H1 (cell line): ENCODE results near the gene ITSN1. TPM values are rescaled to one million over a fixed set of nuclear protein-coding genes. Genes with fewer than 3 reads are reported as not detected.

Source experiments
- CTCF ChIA-PET: fragments of 300-600 bp; sonication (Branson Sonifier 250); formaldehyde crosslinking; loops from one replicate; lab custom pipeline; 2021; ENCODE audit not compliant: partially characterized antibody; lab: Charles Lee
- POLR2A ChIA-PET: fragments of 300-600 bp; sonication (Branson Sonifier 250); formaldehyde crosslinking; loops from one replicate; lab custom pipeline; 2021; ENCODE audit warnings: inconsistent platforms; ENCODE audit not compliant: partially characterized antibody; lab: Charles Lee
- DNase-seq, 2 experiments: peaks; one replicate each; pipeline versions ENCODE4 v3.0.0 to v3.0.0-alpha.2; 2010 to 2022; ENCODE audit warnings: low spot score in 2 of 2, low read depth in 1 of 2, mixed read lengths in 1 of 2
- FAIRE-seq: peaks from 2 replicates; lab custom pipeline; 2011; peaks lifted over from hg19 to GRCh38; lab: Jason Lieb, UNC
- H2AFZ ChIP-seq: 2 replicates; pipeline ENCODE4 v1.8.1; 2012; ENCODE audit warnings: low read length, inconsistent platforms
- H2AK5ac ChIP-seq: 2 replicates; pipeline ENCODE4 v1.6.1; 2013; ENCODE audit warnings: low read depth, low read length
- H2BK120ac ChIP-seq: replicated peaks from 2 replicates; pipeline ENCODE3; 2013; ENCODE audit warnings: low read depth, low read length, inconsistent platforms
- H2BK12ac ChIP-seq: 2 replicates; pipeline ENCODE4 v1.6.1; 2013; ENCODE audit warnings: low read depth, low read length
- H2BK15ac ChIP-seq: 2 replicates; pipeline ENCODE4 v1.6.1; 2013; ENCODE audit warnings: low read length
- H2BK20ac ChIP-seq: 2 replicates; pipeline ENCODE4 v1.6.1; 2013; ENCODE audit warnings: low read length
- H2BK5ac ChIP-seq: 2 replicates; pipeline ENCODE4 v1.6.1; 2013; ENCODE audit warnings: low read depth, low read length
- H3K14ac ChIP-seq: 2 replicates; pipeline ENCODE4 v1.6.1; 2013; ENCODE audit warnings: inconsistent platforms; ENCODE audit not compliant: insufficient read length
- H3K18ac ChIP-seq: 2 replicates; pipeline ENCODE4 v1.6.1; 2013; ENCODE audit warnings: low read length; ENCODE audit errors: extremely low read depth
- H3K23ac ChIP-seq: 2 replicates; pipeline ENCODE4 v1.6.1; 2013; ENCODE audit warnings: inconsistent platforms; ENCODE audit not compliant: insufficient read length
- H3K23me2 ChIP-seq: 2 replicates; pipeline ENCODE4 v1.6.1; 2013; ENCODE audit warnings: low read depth, low read length
- H3K27ac ChIP-seq: 2 replicates; pipeline ENCODE4 v1.6.1; 2011; ENCODE audit warnings: low read depth, low read length, inconsistent platforms
- H3K27me3 ChIP-seq, 4 experiments: replicated peaks in 1 of 4; 1 replicate in 1 of 4; 2 replicates in 3 of 4; pipeline versions ENCODE4 v1.6.1 to v1.8.1; 2011 to 2013; ENCODE audit warnings: low read length in 3 of 4, mild to moderate bottlenecking in 3 of 4, inconsistent platforms in 2 of 4, mixed read lengths in 2 of 4, moderate library complexity in 1 of 4; ENCODE audit not compliant: control insufficient read depth in 3 of 4, insufficient read depth in 3 of 4; ENCODE audit errors: extremely low read depth in 1 of 4
- H3K36me3 ChIP-seq, 4 experiments: 2 replicates each; pipeline versions ENCODE4 v1.6.1 to v1.8.1; 2011 to 2013; ENCODE audit warnings: mild to moderate bottlenecking in 4 of 4, low read length in 3 of 4, moderate library complexity in 2 of 4, control low read depth in 1 of 4, inconsistent platforms in 1 of 4; ENCODE audit not compliant: insufficient read depth in 4 of 4, control insufficient read depth in 2 of 4
- H3K4ac ChIP-seq: replicated peaks from 2 replicates; pipeline ENCODE3; 2013; ENCODE audit warnings: low read length, low read depth, mixed read lengths, inconsistent platforms; ENCODE audit not compliant: insufficient read length
- H3K4me1 ChIP-seq, 4 experiments: replicated peaks in 1 of 4; 1 replicate in 1 of 4; 2 replicates in 3 of 4; pipeline versions ENCODE4 v1.6.1 to v1.8.1; 2011 to 2013; ENCODE audit warnings: low read length in 3 of 4, inconsistent platforms in 2 of 4, mixed read lengths in 1 of 4; ENCODE audit not compliant: insufficient read depth in 4 of 4, control insufficient read depth in 3 of 4
- H3K4me2 ChIP-seq, 2 experiments: 2 replicates each; pipeline versions ENCODE4 v1.6.1 to v1.8.1; 2011 to 2013; ENCODE audit warnings: low read depth in 2 of 2, low read length in 2 of 2, control low read depth in 1 of 2, inconsistent platforms in 1 of 2, mild to moderate bottlenecking in 1 of 2; ENCODE audit not compliant: insufficient read depth in 1 of 2
- H3K4me3 ChIP-seq, 4 experiments: fragments of 200-600, 300-600 bp in 1 of 4; sonication (generic), shearing (Covaris generic), sonication (Bioruptor Twin) in 1 of 4; 2 replicates each; pipeline versions ENCODE4 v1.5.1 to v1.8.1; 2011 to 2016; ENCODE audit warnings: low read length in 4 of 4, low read depth in 3 of 4, control low read depth in 2 of 4, inconsistent platforms in 2 of 4, mild to moderate bottlenecking in 2 of 4, mixed read lengths in 1 of 4, moderate library complexity in 1 of 4; ENCODE audit not compliant: insufficient read depth in 2 of 4; ENCODE audit errors: extremely low read depth in 1 of 4
- H3K56ac ChIP-seq: replicated peaks from 2 replicates; pipeline ENCODE3; 2013; ENCODE audit warnings: low read depth, mild to moderate bottlenecking, mixed read lengths, low read length, inconsistent platforms; ENCODE audit not compliant: insufficient read length
- H3K79me1 ChIP-seq: 2 replicates; pipeline ENCODE4 v1.6.1; 2013; ENCODE audit warnings: low read depth, low read length, control low read depth
- H3K79me2 ChIP-seq, 2 experiments: 2 replicates each; pipeline versions ENCODE4 v1.6.1 to v1.8.1; 2012 to 2013; ENCODE audit warnings: low read length in 2 of 2, mild to moderate bottlenecking in 2 of 2, inconsistent platforms in 1 of 2; ENCODE audit not compliant: insufficient read depth in 2 of 2, control insufficient read depth in 1 of 2
- H3K9ac ChIP-seq, 4 experiments: replicated peaks in 1 of 4; 1 replicate in 1 of 4; 2 replicates in 3 of 4; pipeline versions ENCODE4 v1.6.1 to v1.8.1; 2011 to 2013; ENCODE audit warnings: low read depth in 3 of 4, low read length in 3 of 4, control low read depth in 2 of 4, mild to moderate bottlenecking in 2 of 4, moderate library complexity in 2 of 4, inconsistent platforms in 1 of 4; ENCODE audit errors: extremely low read depth in 1 of 4
- H3K9me3 ChIP-seq, 2 experiments: 2 replicates each; pipeline versions ENCODE4 v1.6.1 to v1.8.1; 2012 to 2013; ENCODE audit warnings: mild to moderate bottlenecking in 2 of 2, moderate library complexity in 2 of 2, control low read depth in 1 of 2, inconsistent platforms in 1 of 2, low read depth in 1 of 2, low read length in 1 of 2, mixed read lengths in 1 of 2; ENCODE audit not compliant: insufficient read depth in 2 of 2
- H4K20me1 ChIP-seq, 2 experiments: replicated peaks in 1 of 2; 2 replicates each; pipeline versions ENCODE3 to v1.8.1; 2011 to 2013; ENCODE audit warnings: inconsistent platforms in 2 of 2, low read length in 2 of 2, mild to moderate bottlenecking in 1 of 2; ENCODE audit not compliant: insufficient read depth in 2 of 2, control insufficient read depth in 1 of 2
- H4K5ac ChIP-seq: 2 replicates; pipeline ENCODE4 v1.6.1; 2013; ENCODE audit warnings: low read length, low read depth, mixed read lengths, inconsistent platforms; ENCODE audit not compliant: insufficient read length
- H4K8ac ChIP-seq: 2 replicates; pipeline ENCODE4 v1.8.0; 2013; ENCODE audit warnings: mild to moderate bottlenecking, moderate library complexity, low read length, inconsistent platforms; ENCODE audit not compliant: insufficient read depth; ENCODE audit errors: extremely low read depth
- H4K91ac ChIP-seq: replicated peaks from 2 replicates; pipeline ENCODE3; 2013; ENCODE audit warnings: low read length, mixed read lengths, inconsistent platforms; ENCODE audit not compliant: insufficient read length
- CBX8 ChIP-seq: fragments of 300-800, 300-1000 bp; sonication (generic); IDR thresholded peaks from 2 replicates; pipeline ENCODE4 v1.7.1; 2016; ENCODE audit warnings: low read depth, low read length, borderline replicate concordance
- CTBP2 ChIP-seq: IDR thresholded peaks from 2 replicates; pipeline ENCODE4 v1.7.0; 2011; ENCODE audit warnings: borderline replicate concordance, mild to moderate bottlenecking, moderate library complexity, mixed read lengths, low read length; ENCODE audit not compliant: insufficient read depth, insufficient read length
- GABPA ChIP-seq: IDR thresholded peaks from 2 replicates; pipeline ENCODE4 v1.6.1; 2011; ENCODE audit warnings: mild to moderate bottlenecking, low read length, moderate library complexity, borderline replicate concordance; ENCODE audit not compliant: insufficient read depth
- GTF2F1 ChIP-seq: IDR thresholded peaks from 2 replicates; pipeline ENCODE4 v1.6.1; 2012; ENCODE audit warnings: low read depth, low read length, improper control_type of control experiment, borderline replicate concordance
- KDM1A ChIP-seq: fragments of 200-600, 300-600 bp; sonication (generic); IDR thresholded peaks from 2 replicates; pipeline ENCODE4 v1.7.1; 2016; ENCODE audit warnings: mild to moderate bottlenecking, low read length, borderline replicate concordance
- SIN3A ChIP-seq, 2 experiments: IDR thresholded peaks in 1 of 2; conservative IDR thresholded peaks in 1 of 2; 2 replicates each; pipeline ENCODE4 v1.6.1; 2011 to 2012; ENCODE audit warnings: low read length in 2 of 2, improper control_type of control experiment in 1 of 2, low read depth in 1 of 2, mild to moderate bottlenecking in 1 of 2
- YY1 ChIP-seq: IDR thresholded peaks from 2 replicates; pipeline ENCODE4 v1.6.1; 2011; ENCODE audit warnings: low read depth, mild to moderate bottlenecking, low read length
- ZNF274 ChIP-seq: IDR thresholded peaks from 2 replicates; pipeline ENCODE4 v1.7.0; 2012; ENCODE audit warnings: low read length, borderline replicate concordance; ENCODE audit errors: extremely low read depth
- WGBS, 2 experiments: shearing (Covaris generic) in 1 of 2; methylation state at CpG; one replicate each; pipeline versions ENCODE4 v1.1.6 to v1.1.7; 2013 to 2015; ENCODE audit warnings: low lambda C conversion rate in 2 of 2, mixed read lengths in 2 of 2, inconsistent platforms in 1 of 2, low coverage in 1 of 2, missing lambda C conversion rate in 1 of 2; ENCODE audit not compliant: insufficient replicate concordance in 2 of 2, insufficient coverage in 1 of 2, insufficient read length in 1 of 2; ENCODE audit errors: extremely low coverage in 1 of 2, missing lambda C conversion rate in 1 of 2; 5-methylcytosine and 5-hydroxymethylcytosine counted together
- polyA plus RNA-seq, 7 experiments: library from polyadenylated mRNA; depleted of rRNA in 3 of 7; stranded (reverse) in 5 of 7; unstranded in 2 of 7; fragments of >200 nt in 5 of 7; fragments of 200-250 nt in 2 of 7; gene quantifications; 1 replicate in 5 of 7; 2 replicates in 1 of 7; 4 replicates in 1 of 7; pipeline versions ENCODE4 v1.2.1 to v1.2.3, GENCODE V29; 2011 to 2013; ENCODE audit warnings: missing spikeins in 2 of 7, mixed read lengths in 2 of 7
- total RNA-seq: library from RNA; stranded (reverse); fragmentation: NEBNext Ultra II Directional; extraction: Animal tissue kit (Norgen Biotek cat#: 25700); gene quantifications from 2 replicates; pipeline ENCODE4 v1.2.1, GENCODE V29; 2021

The ITSN1 gene
- total and polyA plus RNA-seq, 2 of the 8 experiments (the other 6 are each of a cell fraction or from before 2014, with no cell fraction given): 60.8 to 78.1 TPM

DNA sequence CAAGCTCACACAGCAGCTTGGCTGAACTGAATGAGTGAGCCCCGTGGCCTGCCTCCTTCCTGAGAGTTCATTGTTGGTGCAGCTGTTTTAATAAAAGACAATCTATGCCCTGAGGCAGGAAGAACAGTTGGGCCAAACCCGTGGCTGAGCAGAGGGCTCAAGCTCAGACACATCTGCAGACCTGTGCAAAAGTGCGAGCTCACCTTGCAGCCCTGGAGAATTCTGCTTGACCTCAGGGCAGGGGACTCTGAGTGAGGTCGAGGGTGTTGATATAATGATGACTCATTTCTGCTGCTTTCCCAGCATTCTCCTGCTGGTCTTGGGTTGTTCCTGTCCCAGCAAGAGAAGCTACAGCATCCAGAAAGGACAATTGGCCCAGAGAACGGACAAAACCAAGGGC lies 212.3 kb downstream of the ITSN1 start:
- no peak overlapping the region for H3K9ac ChIP-seq
- no peak overlapping the region for H3K18ac ChIP-seq
- H2AK5ac ChIP-seq: no peak overlapping the region
- no peak overlapping the region for H3K27ac ChIP-seq
- H3K4me3 ChIP-seq: no peak overlapping the region
- H3K56ac ChIP-seq: no peak overlapping the region
- no peaks in the 10 kb centered on the region; the same call in 1 of the 2 replicates for H3K79me1 ChIP-seq
- no peak overlapping the region for H4K5ac ChIP-seq
- 84% methylated on average over 5 of the region's 5 CpGs; no CpG with 5 or more reads in 1 of the 2 experiments for WGBS, 2 experiments
- H3K23me2 ChIP-seq: no peaks in the 10 kb centered on the region
- no peak overlapping the region for H3K14ac ChIP-seq
- H3K9me3 ChIP-seq: no peaks in the 10 kb centered on the region
- no peak overlapping the region for H2BK5ac ChIP-seq
- TF ChIP-seq GTF2F1 (no peak), YY1 (no peak), SIN3A (conservative IDR thresholded peaks at IDR 0.05 in 1 of 2, IDR thresholded peaks at IDR 0.05 in 1 of 2; ENCODE audit: low read depth in 1 of 2, low read length in 2 of 2) (no peak), CTBP2 (no peak), KDM1A (no peak), ZNF274 (no peak), GABPA (no peak), CBX8 (no peak)
- H4K91ac ChIP-seq: no peak overlapping the region
- H2BK20ac ChIP-seq: no peak overlapping the region
- no peak overlapping the region for H3K4ac ChIP-seq
- H4K20me1 ChIP-seq: no peaks in the 10 kb centered on the region
- H3K27me3 ChIP-seq: no peaks in the 10 kb centered on the region; a peak in 1 of 7 replicates
- no peaks in the 10 kb centered on the region for H3K79me2 ChIP-seq
- H3K4me1 ChIP-seq: peaks cover 0 to 16% (median 13%) of the 10 kb centered on the region in 4 experiments; a peak in 5 of 7 replicates
- H3K23ac ChIP-seq: no peak overlapping the region
- no peaks in the 10 kb centered on the region for H3K36me3 ChIP-seq
- POLR2A ChIA-PET: interaction anchor here (1.0 kb wide), 1 partner anchor 12 kb away, joined by 3 read pairs; no protein-coding TSS in a partner anchor
- H4K8ac ChIP-seq: no peak overlapping the region
- no peak overlapping the region for H2BK15ac ChIP-seq
- DNase-seq: no peak
- CTCF ChIA-PET: interaction anchor here (0.7 to 3.7 kb wide), 17 partner anchors 11 to 763 kb away, joined by 3 to 25 read pairs (median 3); no protein-coding TSS in a partner anchor
- no peak overlapping the region for H2BK12ac ChIP-seq
- H2BK120ac ChIP-seq: no peak overlapping the region
- H3K4me2 ChIP-seq: no peak overlapping the region
- FAIRE-seq: no peak
- no peak overlapping the region for H2AFZ ChIP-seq
